A549 (cell line): ENCODE measurements around the gene IER5L. TPM values are rescaled to one million over a fixed set of nuclear protein-coding genes. Genes with fewer than 3 reads are reported as not detected.
A peak's percentile ranks its signal among the peaks of the same experiment; 100 is the strongest.

Experiments
- ATOH8 ChIP-seq: fragments of 250-450 bp; sonication (Bioruptor Pico); IDR thresholded peaks from 2 replicates; pipeline ENCODE4 v1.5.0; 2020; ENCODE audit warnings: low read depth, mild to moderate bottlenecking, moderate library complexity
- BCL3 ChIP-seq: fragments of >200 bp; sonication (Bioruptor Twin); formaldehyde crosslinking; IDR thresholded peaks from 3 replicates; pipeline ENCODE4 v1.6.1; 2016
- CBX8 ChIP-seq: fragments of 200-600 bp; sonication (generic); IDR thresholded peaks from 2 replicates; pipeline ENCODE4 v1.6.1; 2016
- CEBPB ChIP-seq, 2 experiments: fragments of >200 bp in 1 of 2; sonication (Bioruptor Twin) in 1 of 2; formaldehyde crosslinking in 1 of 2; IDR thresholded peaks; 2 replicates each; pipeline ENCODE4 v1.6.1; 2012 to 2016
- CHD2 ChIP-seq: fragments of 150-350 bp; IDR thresholded peaks from 2 replicates; pipeline ENCODE4 v1.6.1; 2014; ENCODE audit warnings: low read length; ENCODE audit not compliant: partially characterized antibody
- CHD4 ChIP-seq: fragments of 200-600 bp; sonication (generic); IDR thresholded peaks from 2 replicates; pipeline ENCODE4 v1.6.1; 2016; ENCODE audit warnings: antibody characterized with exemption, mild to moderate bottlenecking, borderline replicate concordance
- EHMT2 ChIP-seq: fragments of 200-600 bp; sonication (generic); IDR thresholded peaks from 2 replicates; pipeline ENCODE4 v1.6.1; 2016; ENCODE audit warnings: antibody characterized with exemption, low read depth, mild to moderate bottlenecking, moderate library complexity
- ELK1 ChIP-seq: fragments of 150-350 bp; IDR thresholded peaks from 2 replicates; pipeline ENCODE4 v1.6.1; 2014; ENCODE audit warnings: low read depth, mild to moderate bottlenecking, low read length
- ESRRA ChIP-seq: fragments of 150-350 bp; IDR thresholded peaks from 2 replicates; pipeline ENCODE4 v1.6.1; 2014; ENCODE audit warnings: mild to moderate bottlenecking, low read length, borderline replicate concordance
- FOSB ChIP-seq: fragments of 250-450 bp; sonication (Bioruptor Pico); IDR thresholded peaks from 2 replicates; pipeline ENCODE4 v1.5.0; 2020; ENCODE audit warnings: mild to moderate bottlenecking, moderate library complexity
- FOSL2 ChIP-seq, 2 experiments: fragments of 450-650 bp in 1 of 2; fragments of >200 bp in 1 of 2; sonication (Bioruptor Twin) in 1 of 2; formaldehyde crosslinking; IDR thresholded peaks; 2 replicates each; pipeline versions ENCODE4 v1.5.0 to v1.6.1; 2016 to 2020; ENCODE audit warnings: mild to moderate bottlenecking in 1 of 2, moderate library complexity in 1 of 2
- FOXS1 ChIP-seq: fragments of 250-450 bp; sonication (Bioruptor Pico); IDR thresholded peaks from 2 replicates; pipeline ENCODE4 v1.5.0; 2020; ENCODE audit warnings: mild to moderate bottlenecking, moderate library complexity
- GATA3 ChIP-seq: IDR thresholded peaks from 2 replicates; pipeline ENCODE4 v1.6.1; 2012; ENCODE audit warnings: borderline replicate concordance
- HEYL ChIP-seq: fragments of 250-450 bp; sonication (Bioruptor Pico); IDR thresholded peaks from 2 replicates; pipeline ENCODE4 v1.8.0; 2021; ENCODE audit warnings: mild to moderate bottlenecking, moderate library complexity
- HMGXB4 ChIP-seq: fragments of 250-450 bp; sonication (Bioruptor Pico); IDR thresholded peaks from 2 replicates; pipeline ENCODE4 v1.5.0; 2021; ENCODE audit warnings: mild to moderate bottlenecking, moderate library complexity, borderline replicate concordance
- HOXA7 ChIP-seq: fragments of 250-450 bp; sonication (Bioruptor Pico); IDR thresholded peaks from 2 replicates; pipeline ENCODE4 v1.5.0; 2020; ENCODE audit warnings: mild to moderate bottlenecking, moderate library complexity
- HOXB13 ChIP-seq: fragments of 250-450 bp; sonication (Bioruptor Pico); IDR thresholded peaks from 2 replicates; pipeline ENCODE4 v1.5.0; 2020; ENCODE audit warnings: low read depth, mild to moderate bottlenecking, moderate library complexity
- JUNB ChIP-seq: fragments of >200 bp; sonication (Bioruptor Twin); formaldehyde crosslinking; IDR thresholded peaks from 2 replicates; pipeline ENCODE4 v1.6.1; 2016
- MAFK ChIP-seq: fragments of 450-650 bp; IDR thresholded peaks from 2 replicates; pipeline ENCODE4 v1.6.1; 2014; ENCODE audit not compliant: partially characterized antibody
- MAZ ChIP-seq: fragments of 150-350 bp; IDR thresholded peaks from 2 replicates; pipeline ENCODE4 v1.6.1; 2014; ENCODE audit warnings: antibody characterized with exemption, low read depth, low read length, borderline replicate concordance
- MYC ChIP-seq: IDR thresholded peaks from 2 replicates; pipeline ENCODE4 v1.6.1; 2012; ENCODE audit warnings: mild to moderate bottlenecking, inconsistent platforms, low read length, improper control_type of control experiment, borderline replicate concordance
- NFE2L2 ChIP-seq: fragments of 150-350 bp; conservative IDR thresholded peaks from 2 replicates; pipeline ENCODE4 v1.6.1; 2014; ENCODE audit warnings: low read length
- NR3C1 ChIP-seq: fragments of >200 bp; sonication (Bioruptor Twin); formaldehyde crosslinking; IDR thresholded peaks from 3 replicates; pipeline ENCODE4 v1.6.1; 2017
- PHF8 ChIP-seq: fragments of 200-600 bp; sonication (generic); IDR thresholded peaks from 2 replicates; pipeline ENCODE4 v1.6.1; 2016; ENCODE audit warnings: low read depth, mild to moderate bottlenecking, antibody characterized with exemption, moderate library complexity, borderline replicate concordance
- POLR2A ChIP-seq: IDR thresholded peaks from 2 replicates; pipeline ENCODE4 v1.6.1; 2012; ENCODE audit warnings: mild to moderate bottlenecking, low read length
- RAD21 ChIP-seq, 2 experiments: fragments of >200 bp in 1 of 2; sonication (Bioruptor Twin) in 1 of 2; formaldehyde crosslinking in 1 of 2; IDR thresholded peaks in 1 of 2; conservative IDR thresholded peaks in 1 of 2; 2 replicates in 1 of 2; 3 replicates in 1 of 2; pipeline ENCODE4 v1.6.1; 2012 to 2018; ENCODE audit warnings: inconsistent platforms in 1 of 2
- SREBF2 ChIP-seq: fragments of 450-650 bp; IDR thresholded peaks from 2 replicates; pipeline ENCODE4 v1.6.1; 2014; ENCODE audit warnings: mild to moderate bottlenecking, moderate library complexity
- TFCP2L1 ChIP-seq: fragments of 250-450 bp; sonication (Bioruptor Pico); IDR thresholded peaks from 2 replicates; pipeline ENCODE4 v1.5.0; 2021; ENCODE audit warnings: mild to moderate bottlenecking
- ZC3H11A ChIP-seq: fragments of 450-650 bp; IDR thresholded peaks from 2 replicates; pipeline ENCODE4 v1.6.1; 2014; ENCODE audit warnings: antibody characterized with exemption, mild to moderate bottlenecking
- ZSCAN20 ChIP-seq: fragments of 250-450 bp; sonication (Bioruptor Pico); IDR thresholded peaks from 2 replicates; pipeline ENCODE4 v1.8.0; 2022; ENCODE audit warnings: mild to moderate bottlenecking, moderate library complexity
- polyA plus RNA-seq, 4 experiments: library from polyadenylated mRNA; depleted of rRNA in 3 of 4; stranded (reverse); fragments of >200 nt; fragmentation: RNase III in 1 of 4; extraction: RNeasy Plus Mini Kit Qiagen cat#74134 plus additional on column Dnase treatment in 1 of 4; gene quantifications; 2 replicates in 3 of 4; 3 replicates in 1 of 4; pipeline ENCODE4 v1.2.3, GENCODE V29; 2011 to 2017

Gene IER5L
- polyA plus RNA-seq, 2 of the 4 experiments (the other 2 are of a cell fraction): 25.1 to 67.5 TPM

GRCh38 chr9:129174102-129174723 lies 3.8 kb downstream of the IER5L start (continued):
- TF ChIP-seq ESRRA (no peak), HEYL (no peak), ZC3H11A (no peak), FOXS1 (no peak), HMGXB4 (CRISPR knock-in tag) (no peak), CBX8 (no peak), ATOH8 (CRISPR knock-in tag) (no peak), MAZ (peak; percentile 53; the same call in 1 of the 2 replicates), CEBPB (IDR thresholded peaks at IDR 0.05) (no peak), TFCP2L1 (CRISPR knock-in tag) (no peak; the same call in 1 of the 2 replicates), FOSB (CRISPR knock-in tag) (0 out of 2 replicates have a peak, but pooled peaks have one; percentile 35), FOSL2 (IDR thresholded peaks at IDR 0.05) (no peak), FOSL2 (CRISPR knock-in tag; IDR thresholded peaks at IDR 0.05) (no peak), POLR2A (no peak; the same call in 1 of the 2 replicates), MYC (no peak; the same call in 1 of the 2 replicates), NFE2L2 (no peak), CHD2 (no peak), GATA3 (0 out of 2 replicates have a peak, but pooled peaks have one; percentile 39), ELK1 (no peak), EHMT2 (no peak), PHF8 (no peak), MAFK (no peak), JUNB (no peak), CHD4 (no peak), RAD21 (conservative IDR thresholded peaks at IDR 0.05 in 1 of 2, IDR thresholded peaks at IDR 0.05 in 1 of 2) (peak; percentile 91 to 92), ZSCAN20 (no peak), NR3C1 (no peak), BCL3 (no peak), HOXB13 (CRISPR knock-in tag) (0 out of 2 replicates have a peak, but pooled peaks have one; percentile 20), SREBF2 (no peak), HOXA7 (CRISPR knock-in tag) (no peak)
